GM19025 (cell line): ENCODE data around the gene SOX10.

Experiments
- ATAC-seq: cut with Tn5 transposase; IDR thresholded peaks from one replicate; pipeline ENCODE4 v1.9.1; 2021; ENCODE audit warnings: mild to moderate bottlenecking, low read depth, moderate library complexity; ENCODE audit not compliant: unreplicated experiment

The SOX10 gene

DNA sequence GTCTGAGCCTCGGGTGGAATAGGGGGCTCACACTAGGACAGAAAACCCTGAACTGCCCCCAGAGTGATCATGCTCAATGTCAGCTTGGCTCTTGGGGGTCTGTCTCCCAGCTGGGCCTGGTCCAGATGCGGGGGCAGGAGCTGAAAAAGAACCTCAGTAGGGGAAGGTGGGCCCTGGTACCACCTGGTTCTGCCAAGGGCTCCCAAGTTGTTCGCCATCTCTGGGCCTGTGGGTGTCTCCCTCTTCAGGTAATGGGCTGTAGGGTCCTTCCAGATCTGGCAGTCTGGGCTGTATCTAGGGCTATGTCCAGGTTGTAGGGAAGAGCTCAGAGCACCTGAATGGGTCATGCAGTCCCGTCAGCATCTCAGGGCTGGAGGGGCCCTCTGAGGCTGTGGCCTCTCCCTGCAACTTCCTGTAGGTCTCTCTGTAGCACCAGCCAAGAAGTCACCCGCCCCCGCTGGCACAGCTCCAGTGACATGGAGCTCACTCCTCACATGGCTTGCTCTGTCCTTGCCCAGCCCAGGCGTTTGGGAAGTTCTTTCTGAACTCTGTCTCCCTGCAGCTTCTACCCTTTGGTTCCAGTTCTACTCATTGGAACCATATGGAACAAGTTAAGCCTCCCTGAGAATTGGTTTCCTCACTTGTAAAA lies 33.0 kb upstream of the SOX10 start:
- ATAC-seq, result no peak

DNA sequence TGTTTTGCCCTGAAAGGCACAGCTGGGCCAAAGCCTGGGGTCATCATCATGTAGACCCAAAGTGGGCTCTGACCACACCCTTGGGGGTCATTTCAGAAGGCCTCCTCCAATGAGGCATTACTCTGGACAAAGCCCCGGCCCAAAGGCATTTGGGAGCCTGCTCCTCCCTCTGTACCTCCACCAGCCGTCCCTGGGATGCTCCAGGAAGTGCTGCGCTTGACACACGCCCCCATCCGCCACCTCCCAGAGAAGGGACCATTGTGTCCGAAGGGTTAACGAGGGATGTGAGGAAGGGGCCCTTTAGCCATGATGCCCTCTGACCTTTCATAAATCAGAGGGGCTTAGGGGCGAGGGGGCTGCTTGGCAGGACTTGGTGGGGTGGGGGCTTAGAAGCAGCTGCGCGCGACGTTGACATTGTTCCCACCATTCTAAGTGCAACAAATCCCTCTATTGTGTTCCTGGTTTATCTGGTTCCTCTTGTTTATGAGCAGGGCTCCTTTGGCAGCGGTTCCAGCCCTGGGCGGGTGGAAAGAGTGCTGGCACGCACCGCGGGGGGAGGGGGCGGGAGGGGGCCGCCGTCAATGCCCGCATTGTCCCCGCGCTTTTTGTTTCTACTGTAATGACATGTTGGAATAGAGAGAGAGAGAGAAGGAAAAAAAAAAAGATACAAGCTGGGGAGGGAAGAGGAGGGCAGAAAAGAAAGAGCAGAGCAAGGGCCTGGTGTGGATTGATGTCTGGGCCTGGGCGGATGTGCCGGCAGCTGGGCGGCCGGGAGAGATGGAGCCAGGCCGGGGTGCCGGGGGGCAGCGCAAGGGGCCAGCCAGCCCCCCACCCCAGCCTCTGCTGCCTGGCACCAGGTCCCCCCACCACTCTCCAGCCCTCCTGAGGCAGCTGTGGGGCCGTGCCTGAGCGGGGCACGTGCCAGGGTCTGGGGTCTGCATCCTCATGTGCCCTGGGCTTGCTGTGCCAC lies 32.1 kb upstream of the SOX10 start:
- no peak for ATAC-seq

DNA sequence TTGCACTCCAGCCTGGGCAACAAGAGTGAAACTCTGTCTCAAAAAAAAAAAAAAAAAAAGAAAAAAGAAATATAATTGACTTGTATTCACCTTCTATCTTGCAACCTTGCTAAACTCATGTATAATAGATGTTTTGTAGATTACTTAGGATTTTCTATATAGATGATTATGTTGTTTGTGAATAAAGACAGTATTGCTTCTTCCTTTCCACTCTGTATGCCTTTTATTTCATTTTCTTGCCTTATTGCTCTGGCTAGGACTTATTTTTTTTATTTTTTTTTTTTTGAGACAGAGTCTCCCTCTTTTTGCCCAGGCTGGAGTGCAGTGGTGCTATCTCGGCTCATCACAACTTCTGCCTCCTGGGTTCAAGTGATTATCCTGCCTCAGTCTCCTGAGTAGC lies 29.7 kb upstream of the SOX10 start:
- ATAC-seq, result no peak

DNA sequence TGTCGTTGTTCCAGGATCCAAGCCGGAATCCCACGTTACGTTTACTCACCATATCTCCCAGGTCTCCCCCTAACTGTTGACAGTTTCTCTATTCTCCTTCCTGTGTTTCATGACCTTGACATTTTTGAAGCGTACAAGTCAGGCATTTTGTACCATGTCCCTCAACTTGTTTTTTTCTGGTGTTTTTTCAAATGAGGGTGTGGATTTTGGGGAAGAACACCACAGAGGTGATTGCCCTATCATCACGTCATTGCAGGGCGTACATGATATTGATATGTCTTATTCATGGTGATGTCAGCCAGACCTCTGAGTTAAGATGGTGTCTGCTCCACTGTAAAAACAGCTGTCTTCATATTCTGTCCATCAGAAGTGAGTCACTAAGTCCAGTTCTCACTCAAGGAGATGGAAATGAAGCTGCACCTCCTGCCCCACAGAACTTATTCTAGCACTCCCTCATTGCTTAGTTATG lies 28.3 kb upstream of the SOX10 start:
- no peak for ATAC-seq

DNA sequence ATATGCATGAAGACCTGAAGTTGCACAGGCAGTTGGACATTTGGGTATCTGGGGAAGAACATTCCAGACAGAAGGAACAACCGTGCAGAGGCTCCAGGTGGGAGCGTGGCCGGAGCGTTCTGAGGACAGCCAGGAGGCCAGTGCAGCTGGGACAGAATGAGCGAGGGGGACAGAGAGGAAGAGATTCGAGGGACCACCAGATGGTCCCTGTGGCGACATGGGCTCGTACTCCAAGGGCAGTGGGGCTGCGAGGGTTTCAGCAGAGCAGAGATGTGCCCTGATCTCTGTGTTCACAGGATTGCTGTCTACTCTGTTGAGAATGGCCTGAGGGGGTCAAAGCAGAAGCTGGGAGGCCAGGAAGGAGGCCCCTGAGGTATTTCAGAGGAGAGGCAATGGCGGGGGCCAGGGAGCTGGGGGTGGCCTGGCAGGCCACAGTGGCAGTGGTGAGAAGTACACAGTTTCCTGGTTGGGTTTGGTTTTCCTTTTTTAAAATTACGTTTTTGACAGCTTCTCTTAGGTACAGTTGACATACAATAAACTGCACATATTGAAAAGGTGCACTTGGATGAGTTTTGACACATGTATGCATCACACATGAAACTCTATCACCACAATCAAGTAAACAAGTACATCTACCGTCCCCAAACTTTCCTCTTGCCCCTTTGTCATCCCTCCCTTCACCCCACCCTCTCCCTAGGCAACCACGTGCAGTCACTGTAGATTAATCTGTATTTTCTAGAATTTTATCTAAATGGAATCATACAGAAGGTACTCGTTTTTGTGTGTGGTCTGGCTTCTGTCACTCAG lies 24.8 kb upstream of the SOX10 start:
- ATAC-seq, result no peak

DNA sequence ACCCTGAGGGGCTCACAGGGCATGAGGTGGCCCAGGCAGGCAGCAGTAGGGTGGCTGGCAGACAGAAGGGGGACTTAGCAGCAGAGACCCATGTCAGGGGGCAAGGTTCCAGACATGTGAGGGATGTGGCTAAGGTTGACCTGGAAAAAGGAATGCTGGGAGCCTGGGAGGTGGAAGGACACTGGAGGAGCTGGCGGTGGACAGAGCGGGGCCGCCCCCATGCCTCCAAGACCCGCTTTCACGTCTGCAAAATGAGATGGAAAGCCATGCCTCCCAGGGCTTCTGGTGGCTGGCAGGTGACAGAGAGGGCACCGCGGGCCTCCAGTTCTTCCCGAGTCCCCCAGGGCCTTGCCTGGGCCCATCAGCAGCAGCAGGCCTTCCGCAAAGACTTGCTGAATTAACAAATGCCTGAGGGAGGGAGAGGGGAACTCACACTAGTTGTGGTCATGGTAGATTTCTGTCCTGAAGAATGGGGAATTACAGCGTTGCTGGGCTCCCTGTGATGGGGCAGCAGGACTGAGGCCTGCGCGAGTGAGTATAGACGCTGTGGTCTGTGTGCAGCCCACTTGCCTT lies 23.1 kb upstream of the SOX10 start:
- no peak for ATAC-seq

DNA sequence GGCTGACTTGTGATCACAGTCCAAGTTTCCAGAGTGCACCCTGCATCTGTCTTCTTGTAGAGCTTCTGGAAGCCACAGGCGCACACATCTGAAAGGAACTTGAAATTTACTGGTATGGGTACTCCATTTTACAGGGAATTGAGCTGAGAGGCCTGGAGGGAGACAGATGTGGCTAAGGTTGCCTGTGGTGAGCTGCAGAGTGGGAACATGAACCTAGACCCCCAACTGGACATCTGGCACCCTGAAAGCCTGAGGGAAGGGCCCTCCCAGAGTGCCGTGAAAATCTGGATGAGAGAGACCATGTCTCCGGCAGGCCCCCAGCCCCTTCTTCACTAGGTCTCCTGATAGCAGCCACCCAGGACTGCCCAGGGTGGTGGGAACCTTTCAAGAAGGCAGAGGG lies 22.6 kb upstream of the SOX10 start:
- ATAC-seq, result no peak

DNA sequence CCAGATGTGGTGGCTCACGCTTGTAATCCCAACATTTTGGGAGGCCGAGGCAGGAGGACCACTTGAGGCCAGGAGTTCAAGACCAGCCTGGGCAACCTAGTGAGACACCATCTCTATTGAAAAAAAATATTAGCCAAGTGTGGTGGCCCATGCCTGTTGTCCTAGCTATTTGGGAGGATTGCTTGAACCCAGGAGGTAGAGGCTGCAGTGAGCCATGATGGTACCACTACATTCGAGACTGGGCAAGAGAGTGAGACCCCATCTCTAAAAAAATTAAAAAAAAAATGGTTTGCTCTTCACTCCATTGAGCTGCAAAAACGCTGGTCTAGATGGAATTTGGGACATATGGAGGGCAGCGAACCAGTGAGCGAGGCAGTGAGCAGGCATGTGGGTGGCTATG lies 21.6 kb upstream of the SOX10 start:
- ATAC-seq, result no peak

DNA sequence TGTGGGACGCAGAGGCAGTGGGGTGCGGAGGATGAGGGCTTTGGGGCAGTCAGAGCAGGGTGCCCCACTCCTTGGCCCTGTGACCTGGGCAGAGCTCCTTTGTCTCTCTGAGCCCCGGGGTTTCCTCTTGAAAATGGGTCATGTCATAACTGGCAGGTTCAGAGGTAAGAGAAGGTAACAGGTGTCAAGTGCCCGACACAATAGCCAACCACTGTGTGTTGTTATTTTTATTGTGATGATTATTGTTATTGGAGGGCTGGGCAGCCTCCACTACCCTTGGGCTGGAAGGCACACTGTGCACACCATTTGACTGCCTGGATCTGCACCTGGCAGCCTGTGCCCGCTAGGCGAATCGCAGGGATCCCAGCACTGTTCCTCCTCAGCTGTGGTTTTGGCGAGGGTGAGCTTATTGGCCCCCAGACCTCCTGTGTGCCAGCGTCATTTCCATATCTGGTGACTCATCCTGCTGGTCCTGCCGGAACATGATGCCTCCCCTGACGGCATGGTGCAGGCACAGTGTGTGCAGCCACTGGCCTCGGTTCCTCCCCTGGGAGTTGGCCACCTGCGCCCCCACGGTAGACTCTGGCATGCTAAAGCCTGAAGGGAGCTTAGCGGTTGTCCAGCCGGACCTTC lies 15.4 kb upstream of the SOX10 start:
- ATAC-seq, result no peak

DNA sequence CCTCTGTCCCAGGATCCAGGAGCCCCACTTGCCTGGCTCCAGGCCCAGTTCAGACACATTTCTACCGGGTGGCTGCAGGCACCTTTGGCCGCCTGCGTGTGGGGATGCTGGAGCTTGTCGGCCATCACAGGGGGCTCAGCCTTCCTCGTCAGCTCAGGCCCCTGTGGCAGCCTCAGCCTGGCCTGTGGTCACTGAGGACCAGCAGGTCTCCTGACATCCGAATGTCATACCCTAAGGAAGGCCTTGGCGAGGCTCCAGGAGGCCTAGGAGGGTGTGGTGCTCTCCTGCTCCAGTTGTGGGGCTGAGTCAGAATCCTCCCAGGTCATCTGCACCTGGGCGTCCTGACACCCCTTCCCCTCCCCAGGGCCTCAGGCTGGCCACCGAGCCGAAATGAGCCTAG lies 14.9 kb upstream of the SOX10 start:
- no peak for ATAC-seq

DNA sequence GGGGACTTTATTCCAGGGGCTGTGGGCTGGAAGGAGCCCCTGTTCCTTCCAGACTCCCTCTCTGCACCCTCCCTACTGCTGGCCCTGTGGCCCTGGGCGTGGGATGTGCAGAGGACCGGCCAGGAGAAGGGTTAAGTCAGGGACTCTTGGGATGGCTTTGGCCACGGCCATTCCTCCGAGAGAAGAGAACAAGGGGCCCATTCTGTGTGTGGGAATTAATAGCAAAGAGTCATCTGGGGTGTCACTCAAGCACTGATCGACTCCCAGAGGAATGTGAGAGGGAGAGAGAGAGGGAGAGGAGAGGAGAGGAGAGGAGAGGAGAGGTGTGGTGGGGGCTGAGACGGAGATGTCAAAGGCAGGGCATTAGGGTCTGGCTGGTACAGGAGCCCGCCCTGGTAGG lies 14.2 kb upstream of the SOX10 start:
- ATAC-seq, result no peak

DNA sequence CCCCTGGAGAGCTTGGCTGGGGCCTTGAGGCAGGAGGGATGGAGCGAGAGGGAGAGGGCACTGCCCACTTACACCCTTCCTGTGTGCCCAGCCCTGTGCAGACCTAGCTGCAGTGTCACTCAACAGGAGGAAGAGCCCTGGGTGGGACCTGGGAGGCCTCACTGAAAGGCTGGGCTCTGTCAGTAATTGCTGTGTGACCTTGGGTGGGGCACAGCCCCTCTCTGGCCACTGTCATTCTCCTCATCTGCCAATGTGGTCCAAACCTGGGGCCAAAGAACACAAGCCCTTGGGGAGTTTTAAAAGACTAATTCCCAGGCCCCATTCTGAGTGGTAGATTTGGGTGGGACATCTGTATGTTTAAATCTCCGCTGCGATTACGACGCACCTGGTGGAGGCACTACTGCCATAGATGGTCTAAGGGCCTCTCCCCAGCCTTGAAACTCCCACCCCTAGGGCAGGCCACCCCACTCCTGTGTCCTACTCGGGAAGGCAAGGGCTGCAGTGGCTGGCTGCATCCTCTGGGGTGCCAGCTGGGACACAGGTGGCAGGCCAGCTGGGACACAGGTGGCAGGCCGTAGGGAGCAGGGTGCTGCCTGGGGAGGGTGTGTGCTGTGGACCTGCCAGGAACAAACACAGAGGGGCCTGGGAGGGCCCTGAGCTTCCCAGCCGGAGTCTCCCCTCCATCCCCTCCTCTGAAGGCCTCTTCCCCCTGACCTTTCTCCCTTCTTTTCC lies 12.3 kb upstream of the SOX10 start:
- no peak for ATAC-seq

DNA sequence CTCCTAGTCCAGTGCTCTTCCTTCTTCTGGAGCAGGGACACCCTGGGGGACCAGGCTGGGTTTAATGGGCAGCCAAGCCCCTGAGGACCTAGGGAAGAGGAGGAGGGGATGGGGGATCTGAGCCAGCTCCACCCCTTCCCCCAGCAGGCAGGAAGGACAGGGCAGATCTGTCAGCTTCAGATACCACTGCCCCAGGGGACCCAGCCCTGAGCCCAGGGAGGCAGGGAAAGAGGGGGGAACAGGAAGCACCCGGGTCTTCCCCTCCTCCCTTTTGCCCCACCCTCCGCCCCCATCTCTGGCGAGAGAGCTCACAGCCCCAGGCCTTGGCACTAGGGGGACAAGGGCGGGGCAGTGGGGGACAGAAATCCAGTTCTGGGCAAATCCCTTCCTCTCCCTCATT lies 11.7 kb upstream of the SOX10 start:
- ATAC-seq, result no peak

DNA sequence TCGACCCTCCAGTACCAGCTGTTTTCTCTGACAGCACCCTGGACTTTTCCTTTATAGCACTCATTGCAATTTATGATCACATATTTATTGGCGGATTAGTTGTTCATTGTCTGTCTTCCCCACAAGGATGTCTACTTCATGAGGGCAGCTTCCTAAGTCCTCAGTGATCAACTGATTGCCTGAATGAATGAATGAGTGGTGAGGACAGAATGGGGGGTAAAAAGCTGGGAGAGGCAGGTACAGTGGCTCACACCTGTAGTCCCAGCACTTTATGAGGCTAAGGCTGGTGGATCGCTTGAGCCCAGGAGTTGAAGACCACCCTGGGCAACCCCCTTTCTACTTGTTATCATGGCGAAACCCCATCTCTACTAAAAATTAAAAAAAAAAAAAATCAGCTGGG lies 11.1 kb upstream of the SOX10 start:
- no peak for ATAC-seq

DNA sequence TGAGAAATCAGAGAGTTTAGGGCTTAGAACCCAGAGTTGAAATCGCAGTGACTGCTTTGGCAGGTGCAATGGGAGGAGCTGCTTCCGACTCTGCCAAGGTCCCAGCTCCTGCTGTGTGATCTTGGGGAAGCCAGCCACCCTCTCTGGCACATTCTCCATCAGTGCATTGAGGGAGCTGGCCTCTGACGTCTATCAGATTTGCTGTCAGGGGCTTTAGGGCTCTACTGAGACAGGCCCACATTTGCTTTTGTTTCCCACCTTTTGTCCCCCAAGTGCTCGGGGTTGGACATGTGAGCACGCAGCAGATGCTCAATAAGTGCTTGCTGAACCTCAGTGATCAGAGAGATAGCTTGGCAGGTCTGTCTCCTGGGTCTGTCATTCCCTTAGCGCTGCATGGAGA lies 10.6 kb upstream of the SOX10 start:
- ATAC-seq, result no peak

DNA sequence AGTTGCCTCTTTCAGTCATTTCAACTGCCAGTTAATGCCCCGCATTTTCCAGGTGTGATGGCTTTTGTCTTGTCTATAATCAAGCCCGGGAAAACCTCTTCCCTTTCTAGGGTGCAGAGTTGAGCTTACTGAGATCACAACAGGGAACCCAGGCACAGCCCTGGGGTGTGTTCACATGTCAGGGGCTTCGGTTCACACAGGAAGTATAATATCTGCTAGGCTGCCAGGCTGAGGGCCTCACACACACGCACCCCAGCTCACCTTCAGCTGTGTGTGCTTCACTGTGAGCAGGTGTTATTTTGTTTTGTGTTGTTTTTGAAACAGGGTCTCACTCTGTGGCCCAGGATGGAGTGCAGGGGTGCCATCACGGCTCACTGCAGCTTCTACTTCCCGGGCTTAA lies 9.7 kb upstream of the SOX10 start:
- ATAC-seq, result no peak

DNA sequence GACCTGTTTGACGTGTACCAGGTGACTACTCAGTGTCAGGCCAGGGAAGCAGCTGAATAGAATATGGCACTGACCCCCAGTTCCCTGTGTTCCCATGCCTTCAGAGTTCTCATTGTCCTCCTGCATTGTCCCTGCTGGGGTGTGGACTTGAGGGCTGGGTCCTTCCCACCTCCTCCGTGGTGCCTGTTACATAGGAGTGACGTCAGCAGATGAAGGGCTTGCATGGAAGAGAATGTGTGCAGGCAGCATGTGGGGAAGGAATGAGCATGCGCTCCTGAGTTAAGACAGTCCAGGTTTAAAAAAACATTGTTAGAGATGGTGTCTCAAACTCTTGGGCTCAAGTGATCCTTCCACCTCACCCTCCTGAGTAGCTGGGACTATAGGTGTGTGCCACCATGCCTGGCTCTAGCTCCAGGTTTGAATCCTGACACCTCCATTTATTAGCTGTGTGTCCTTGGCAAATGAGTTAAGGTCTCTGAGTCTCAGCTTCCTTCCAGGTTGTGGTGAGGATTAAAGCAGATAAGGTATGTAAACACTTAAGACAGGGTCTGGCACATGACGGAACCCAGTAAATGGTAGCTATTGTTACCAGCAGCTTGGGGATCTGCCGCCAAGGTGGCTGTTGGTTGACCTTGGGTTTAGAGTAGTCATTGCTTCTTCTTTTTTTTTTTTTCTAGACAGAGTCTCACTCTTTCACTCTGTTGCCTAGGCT lies 7.5 kb upstream of the SOX10 start:
- ATAC-seq, result no peak

DNA sequence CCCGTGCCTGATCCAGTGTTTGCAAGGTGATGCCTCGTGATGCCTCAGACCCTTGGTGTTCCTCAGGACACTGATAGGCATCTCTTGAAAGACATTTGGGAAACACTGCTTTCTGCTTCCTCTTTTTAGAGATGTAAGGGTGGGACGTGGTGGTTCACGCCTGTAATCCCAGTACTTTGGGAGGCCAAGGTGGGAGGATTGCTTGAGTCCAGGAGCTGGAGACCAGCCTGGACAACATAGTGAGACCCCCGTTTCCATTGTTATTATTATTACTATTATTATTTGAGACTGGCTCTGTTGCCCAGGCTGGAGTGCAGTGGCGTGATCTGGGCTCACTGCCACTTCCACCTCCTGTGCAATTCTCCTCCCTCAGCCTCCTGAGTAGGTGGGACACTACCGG lies 6.5 kb upstream of the SOX10 start:
- ATAC-seq, result no peak

DNA sequence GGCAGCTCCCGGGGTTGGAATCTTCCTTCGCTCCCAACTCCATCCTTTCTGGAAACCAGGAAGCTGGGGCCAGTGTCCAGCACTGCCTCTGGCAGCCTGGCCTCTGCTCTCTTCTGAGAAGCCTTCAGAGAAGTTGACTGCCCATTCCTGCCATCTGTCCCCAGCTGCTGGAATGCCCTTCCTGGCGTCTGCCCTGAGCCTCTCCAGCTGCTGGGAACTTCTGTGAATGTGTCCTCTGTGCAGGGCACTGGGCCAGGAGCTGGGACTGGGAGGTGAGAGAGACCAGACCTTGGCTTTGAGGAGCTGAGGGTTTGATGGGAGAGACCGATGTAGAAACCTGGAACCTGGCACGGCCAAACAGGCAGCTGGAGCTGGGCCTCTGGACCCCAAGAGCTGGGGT lies 5.9 kb upstream of the SOX10 start:
- no peak for ATAC-seq
